ENCODE data around the gene BGLAP. TPM values are rescaled to one million over a fixed set of nuclear protein-coding genes. Genes with fewer than 3 reads are reported as not detected.

The BGLAP gene
- polyA plus RNA-seq, 4 donors = 1.0 to 7.5 (median 4.3) TPM

DNA sequence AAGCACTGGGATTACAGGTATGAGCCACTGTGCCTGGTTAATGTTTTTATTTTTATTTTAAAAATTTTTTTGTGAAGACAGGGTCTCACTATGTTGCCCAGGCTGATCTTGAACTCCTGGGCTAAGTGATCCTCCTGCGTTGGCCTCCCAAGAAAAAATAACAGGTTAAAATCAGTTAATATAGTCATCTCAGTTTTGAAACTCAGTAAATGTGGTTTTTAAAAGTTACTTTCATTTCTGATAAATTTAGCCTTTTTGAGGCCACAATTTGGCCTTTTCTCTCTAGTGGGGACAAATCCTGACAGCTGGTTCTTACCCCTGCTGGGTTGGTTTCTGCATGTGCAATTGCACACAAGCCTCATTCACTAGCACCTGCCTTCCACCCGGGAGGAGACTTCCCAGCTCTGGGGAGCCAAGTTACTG lies 15.9 kb upstream of the BGLAP start:
- DNase-seq (ENCODE audit: low read depth in 4 of 4, low spot score in 2 of 4) = no peak

DNA sequence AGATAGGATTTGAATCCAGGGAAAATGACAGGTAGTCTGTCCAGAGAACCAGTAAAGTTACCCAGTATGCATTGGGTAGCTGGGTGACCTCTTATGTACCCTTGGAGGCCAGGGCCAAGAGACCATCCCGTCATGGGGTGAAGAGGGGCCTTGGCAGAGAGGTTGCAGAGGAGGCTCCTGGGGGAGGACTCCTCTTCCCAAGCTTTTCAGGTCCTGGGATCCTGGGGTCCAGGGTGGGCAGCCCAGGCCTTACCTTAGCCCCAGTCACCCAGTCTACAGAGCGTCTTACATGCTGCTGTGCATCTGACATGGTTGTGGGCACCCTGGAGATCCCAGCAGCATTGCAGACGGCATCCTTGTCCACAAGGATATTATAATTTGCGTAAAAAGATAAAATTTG lies 15.2 kb upstream of the BGLAP start:
- no peak for DNase-seq (ENCODE audit: low read depth in 4 of 4, low spot score in 2 of 4)

DNA sequence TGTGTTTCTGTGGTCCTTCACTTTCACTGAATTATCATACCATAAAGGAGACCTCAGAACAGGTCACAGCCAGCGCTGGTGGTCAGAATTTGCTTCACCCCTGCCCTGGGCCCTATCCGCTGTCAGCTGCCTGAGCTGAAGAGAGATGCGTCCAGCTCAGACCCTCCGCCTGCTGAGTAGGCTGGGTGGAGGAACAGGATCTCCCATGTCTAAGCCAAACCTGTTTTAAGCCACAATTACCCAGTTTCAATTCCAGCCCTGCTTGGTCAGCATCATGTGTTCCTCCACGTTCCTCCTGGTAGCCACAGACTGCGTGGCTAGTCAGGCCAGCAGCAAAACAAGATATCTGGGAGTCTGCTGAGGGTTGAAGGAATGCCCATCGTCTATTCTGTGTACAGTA lies 13.5 kb upstream of the BGLAP start:
- DNase-seq (ENCODE audit: low read depth in 4 of 4, low spot score in 2 of 4) = no peak

DNA sequence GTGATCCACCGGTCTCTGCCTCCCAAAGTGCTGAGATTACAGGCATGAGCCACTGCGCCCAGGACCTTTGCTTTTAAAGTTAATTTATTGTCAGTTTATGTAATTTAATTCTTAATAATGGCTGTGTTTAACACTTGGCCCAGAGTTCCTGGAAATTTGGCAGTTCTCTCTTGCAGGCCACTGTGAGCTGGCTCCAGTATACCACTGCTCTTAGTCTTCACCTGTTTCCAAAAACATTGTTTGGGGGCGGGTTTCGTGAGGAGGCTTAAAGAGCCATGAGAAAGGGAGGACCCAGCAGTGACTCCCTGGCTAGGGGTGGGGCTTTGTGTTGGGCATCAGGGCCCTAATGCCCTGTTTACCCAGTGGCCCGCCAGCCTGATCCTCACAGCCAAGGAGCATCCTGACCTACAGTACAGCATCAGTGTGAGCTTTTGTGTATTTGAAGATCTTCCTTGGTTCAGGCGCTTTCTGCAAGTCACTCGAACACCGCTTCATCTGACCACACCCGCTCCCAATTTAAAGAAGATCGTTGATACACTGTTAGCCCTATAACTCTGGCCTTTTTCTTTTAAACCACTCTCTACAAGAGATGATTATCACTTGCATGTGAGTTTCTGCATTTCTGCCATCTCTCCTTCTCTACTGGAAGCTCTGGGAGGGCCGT lies 12.0 kb upstream of the BGLAP start:
- no peak for DNase-seq (ENCODE audit: low read depth in 4 of 4, low spot score in 2 of 4)

DNA sequence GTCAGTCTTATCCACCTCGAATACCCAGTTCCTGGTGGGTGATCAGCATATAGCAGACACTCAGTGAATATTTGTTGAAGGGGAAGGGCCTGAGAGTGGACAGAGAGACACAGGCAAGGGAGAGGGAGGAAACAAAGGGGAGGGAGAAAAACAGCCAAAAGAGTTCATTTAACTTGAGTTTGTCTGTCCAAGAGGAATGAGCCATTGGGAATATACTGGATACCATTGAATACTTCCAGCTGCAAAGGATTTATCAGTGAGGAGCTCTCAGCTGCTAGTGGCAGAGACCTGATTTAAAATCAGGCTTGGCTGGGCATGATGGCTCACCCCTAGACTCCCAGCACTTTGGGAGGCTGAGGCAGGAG lies 11.5 kb upstream of the BGLAP start:
- DNase-seq (ENCODE audit: low read depth in 4 of 4, low spot score in 2 of 4) = no peak

DNA sequence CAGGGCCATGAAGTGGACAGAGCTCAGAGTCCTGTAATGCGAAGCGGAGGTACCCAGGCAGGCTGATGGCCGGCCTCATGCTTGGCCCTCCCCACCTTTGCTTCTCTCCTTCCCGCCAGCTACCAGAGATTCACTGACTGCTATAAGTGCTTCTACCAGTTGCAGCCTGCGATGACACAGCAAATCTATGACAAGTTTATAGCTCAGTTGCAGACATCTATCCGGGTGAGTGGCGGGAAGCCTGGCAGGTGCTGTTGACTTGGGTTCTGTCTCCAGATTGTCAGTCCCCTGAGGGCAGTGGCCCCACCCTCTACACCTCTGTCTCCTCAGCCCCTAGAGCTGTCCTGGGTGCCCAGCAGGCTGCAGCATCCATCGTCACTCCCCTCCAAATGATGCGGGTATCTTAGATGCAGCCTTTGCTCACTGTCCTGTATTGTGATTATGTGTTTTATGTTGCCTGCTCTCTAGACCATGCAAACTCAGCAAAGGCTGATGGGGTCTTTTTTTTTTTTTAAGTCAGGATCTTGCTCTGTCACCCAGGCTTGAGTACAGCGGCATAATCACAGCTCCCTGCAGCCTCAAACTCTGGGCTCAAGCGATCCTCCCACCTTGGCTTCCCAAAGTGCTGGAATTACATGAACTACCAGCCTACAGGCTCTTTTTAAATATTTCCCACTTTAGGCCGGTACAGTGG lies 9.6 kb upstream of the BGLAP start:
- DNase-seq (ENCODE audit: low read depth in 4 of 4, low spot score in 2 of 4) = no peak

DNA sequence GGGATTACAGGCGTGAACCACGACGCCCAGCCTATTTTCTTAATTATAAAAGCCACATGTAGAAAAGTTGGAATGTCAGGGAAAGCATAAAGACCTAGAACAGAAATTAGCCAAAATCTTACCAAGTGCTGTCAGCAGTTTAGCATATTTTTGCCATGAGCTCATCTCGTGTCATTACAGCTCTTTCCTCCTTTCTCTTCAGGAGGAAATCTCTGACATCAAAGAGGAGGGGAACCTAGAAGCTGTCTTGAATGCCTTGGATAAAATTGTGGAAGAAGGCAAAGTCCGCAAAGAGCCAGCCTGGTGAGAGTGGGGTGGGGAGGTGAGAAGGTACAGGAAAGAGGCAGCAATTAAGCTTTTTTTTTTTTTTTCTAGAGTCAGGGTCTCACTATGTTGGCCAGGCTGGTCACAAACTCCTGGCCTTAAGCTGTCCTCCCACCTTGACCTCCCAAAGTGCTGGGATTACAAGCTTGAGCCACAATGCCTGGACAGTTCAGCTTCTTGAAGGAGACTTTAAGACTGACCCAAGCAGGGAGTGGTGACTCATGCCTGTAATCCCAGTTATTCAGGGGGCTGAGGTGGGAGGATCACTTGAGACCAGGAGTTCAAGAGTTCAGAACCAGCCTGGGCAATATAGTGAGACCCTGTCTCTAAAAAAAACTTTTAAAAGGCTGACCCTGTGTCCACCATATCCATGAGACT lies 8.4 kb upstream of the BGLAP start:
- DNase-seq (ENCODE audit: low read depth in 4 of 4, low spot score in 2 of 4) = no peak

DNA sequence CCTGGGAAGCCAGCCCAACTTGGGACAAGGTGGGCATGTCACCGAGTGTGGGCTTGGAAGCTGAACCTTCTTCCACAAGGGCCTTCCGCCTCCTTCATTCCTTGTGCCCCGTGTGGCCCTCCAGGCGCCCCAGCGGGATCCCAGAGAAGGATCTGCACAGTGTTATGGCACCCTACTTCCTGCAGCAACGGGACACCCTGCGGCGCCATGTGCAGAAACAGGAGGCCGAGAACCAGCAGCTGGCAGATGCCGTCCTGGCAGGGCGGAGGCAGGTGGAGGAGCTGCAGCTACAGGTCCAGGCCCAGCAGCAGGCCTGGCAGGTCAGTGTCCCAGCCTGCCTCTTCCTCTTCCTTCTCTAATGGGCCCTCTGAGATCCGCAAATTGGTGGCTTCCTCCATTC lies 5.8 kb upstream of the BGLAP start:
- no peak for DNase-seq (ENCODE audit: low read depth in 4 of 4, low spot score in 2 of 4)

DNA sequence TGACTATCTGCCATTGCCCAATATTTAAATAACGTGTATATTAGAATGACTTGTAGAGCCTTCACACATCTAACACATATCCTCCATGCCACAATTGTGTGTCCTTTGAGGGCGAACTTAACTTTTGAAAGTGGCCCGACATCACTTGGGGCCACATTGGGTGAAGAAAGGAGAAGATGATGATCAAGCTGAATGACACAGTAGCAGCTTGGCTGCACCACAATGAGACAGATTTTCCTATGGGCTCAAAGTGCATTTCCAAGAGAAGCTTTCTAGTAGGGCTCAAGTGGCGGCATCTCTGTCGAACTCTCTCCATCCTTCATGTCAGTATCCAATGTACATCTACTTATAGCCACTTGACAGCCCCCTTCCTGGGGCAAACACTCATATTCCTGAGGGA lies 3.7 kb upstream of the BGLAP start:
- DNase-seq (ENCODE audit: low read depth in 4 of 4, low spot score in 2 of 4) = no peak

DNA sequence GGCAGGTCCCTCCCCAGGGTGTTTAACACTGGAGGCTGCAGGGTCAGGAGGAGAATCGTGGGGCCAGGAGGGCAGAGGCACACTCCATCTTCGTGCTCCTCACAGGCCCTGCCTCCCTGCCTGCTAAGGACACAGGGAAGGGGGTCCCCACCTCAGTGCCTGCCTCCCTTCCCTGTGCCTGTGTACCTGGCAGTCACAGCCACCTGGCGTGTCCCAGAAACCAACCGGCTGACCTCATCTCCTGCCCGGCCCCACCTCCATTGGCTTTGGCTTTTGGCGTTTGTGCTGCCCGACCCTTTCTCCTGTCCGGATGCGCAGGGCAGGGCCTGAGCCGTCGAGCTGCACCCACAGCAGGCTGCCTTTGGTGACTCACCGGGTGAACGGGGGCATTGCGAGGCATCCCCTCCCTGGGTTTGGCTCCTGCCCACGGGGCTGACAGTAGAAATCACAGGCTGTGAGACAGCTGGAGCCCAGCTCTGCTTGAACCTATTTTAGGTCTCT lies 623 bp upstream of the BGLAP start:
- no peak for DNase-seq (ENCODE audit: low read depth in 4 of 4, low spot score in 2 of 4)

DNA sequence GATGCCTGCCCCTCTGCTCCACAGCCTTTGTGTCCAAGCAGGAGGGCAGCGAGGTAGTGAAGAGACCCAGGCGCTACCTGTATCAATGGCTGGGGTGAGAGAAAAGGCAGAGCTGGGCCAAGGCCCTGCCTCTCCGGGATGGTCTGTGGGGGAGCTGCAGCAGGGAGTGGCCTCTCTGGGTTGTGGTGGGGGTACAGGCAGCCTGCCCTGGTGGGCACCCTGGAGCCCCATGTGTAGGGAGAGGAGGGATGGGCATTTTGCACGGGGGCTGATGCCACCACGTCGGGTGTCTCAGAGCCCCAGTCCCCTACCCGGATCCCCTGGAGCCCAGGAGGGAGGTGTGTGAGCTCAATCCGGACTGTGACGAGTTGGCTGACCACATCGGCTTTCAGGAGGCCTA lies 754 bp downstream of the BGLAP start:
- no peak for DNase-seq (ENCODE audit: low read depth in 4 of 4, low spot score in 2 of 4)

DNA sequence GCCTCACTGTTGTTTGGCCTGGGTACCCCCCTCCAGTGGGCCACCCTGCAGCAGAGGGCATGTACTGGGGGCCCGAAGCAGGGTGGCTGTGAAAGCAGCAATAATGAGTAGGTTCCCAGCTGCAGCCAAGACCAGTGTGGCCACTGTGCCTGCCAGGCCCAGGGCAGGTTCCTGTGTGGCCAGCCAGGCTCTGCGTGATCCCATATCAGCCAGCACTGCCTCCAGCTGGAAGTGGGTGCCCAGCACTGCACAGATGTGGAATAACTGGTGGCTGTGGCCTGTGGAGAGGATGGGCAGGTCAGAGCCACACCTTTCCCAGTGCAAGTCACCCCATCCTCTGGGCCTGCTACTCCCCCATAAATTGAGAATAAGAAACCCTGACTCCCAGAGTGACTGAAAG lies 2.1 kb downstream of the BGLAP start:
- no peak for DNase-seq (ENCODE audit: low read depth in 4 of 4, low spot score in 2 of 4)

DNA sequence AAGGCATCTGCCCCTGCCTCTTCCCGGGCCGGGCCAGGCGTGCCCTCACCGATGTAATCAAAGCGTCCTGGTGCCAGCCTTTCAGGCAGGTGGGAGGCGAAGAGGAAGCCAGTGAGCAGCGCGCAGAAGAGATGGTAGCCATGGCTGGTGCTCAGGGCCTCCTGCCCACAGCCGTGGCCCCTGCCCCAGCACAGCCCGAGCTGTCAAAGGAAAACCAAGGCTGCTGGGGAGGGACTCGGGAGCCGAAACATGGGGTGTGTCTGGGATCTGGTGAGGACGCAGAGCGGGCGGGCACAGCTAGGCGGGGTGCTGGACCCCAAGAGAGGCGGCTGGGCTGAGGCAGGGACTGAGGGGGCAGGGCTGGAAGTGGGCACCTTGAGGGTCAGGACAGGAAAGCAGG lies 2.7 kb downstream of the BGLAP start:
- DNase-seq (ENCODE audit: low read depth in 4 of 4, low spot score in 2 of 4) = no peak

DNA sequence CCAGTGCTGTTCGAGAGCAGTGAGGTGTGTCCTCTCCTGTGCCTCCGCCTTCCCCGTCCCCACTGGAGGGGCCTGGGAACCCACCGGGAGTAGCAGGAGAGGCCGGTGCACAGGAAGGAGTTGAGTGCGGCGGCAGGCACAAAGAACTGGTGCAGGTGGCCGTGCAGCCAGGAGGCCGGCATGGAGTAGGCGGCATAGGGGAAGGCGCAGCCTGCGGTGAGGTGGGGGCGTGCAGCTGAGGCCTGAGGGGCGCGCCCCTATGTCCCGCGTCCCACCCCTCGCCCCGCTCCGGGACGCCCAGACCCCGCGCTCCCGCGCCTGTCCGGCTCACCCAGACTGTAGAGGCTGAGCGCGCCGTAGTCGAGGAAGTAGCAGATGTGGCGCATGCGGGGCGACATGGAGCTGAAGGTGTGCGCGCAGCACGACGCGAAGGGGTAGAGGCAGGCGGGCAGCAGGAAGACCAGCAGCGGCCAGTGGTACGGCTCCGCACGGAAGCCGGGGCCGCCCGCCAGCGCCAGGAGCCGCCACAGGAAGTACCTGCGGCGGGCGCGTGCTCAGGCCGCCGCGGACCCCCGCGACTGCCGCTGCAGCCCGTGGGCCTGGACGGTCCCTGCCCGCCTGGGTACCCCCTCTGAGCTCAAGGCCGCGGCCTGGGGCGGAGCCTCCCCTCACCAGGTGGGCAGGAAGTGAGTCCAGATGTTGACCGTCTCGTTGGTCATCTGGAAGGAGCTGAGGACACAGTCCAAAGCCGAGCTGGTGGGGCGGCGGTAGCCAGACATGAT lies 3.7 kb downstream of the BGLAP start:
- peak in 1 of 4 donors; percentile 13 for DNase-seq (ENCODE audit: low read depth in 4 of 4, low spot score in 2 of 4)

DNA sequence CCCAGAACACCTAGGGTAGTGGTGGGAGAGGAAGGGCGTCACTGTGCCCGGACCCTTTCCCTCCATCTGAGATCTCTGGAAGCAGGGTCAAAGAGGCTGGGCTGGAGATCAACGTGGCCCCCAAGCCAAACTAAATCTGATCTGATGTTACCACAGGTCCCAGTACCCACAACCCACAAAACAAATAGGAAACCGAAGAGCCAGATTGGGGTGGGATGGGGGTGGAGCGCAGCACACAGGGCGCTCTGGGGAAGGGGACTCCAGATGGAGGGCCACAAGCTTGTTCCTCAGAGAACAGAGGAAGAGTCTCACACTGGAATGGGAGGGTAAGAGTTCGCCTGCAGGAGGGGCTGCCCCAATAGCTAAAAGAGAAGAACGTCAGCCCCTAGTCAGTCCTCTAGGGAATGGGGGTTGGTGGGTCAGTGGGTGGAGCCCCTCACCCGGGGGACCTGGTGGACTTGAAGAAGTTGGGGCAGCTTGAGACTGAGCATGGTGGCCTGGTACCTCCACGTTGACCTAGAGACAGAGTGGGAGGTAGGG lies 4.3 kb downstream of the BGLAP start:
- no peak for DNase-seq (ENCODE audit: low read depth in 4 of 4, low spot score in 2 of 4)

DNA sequence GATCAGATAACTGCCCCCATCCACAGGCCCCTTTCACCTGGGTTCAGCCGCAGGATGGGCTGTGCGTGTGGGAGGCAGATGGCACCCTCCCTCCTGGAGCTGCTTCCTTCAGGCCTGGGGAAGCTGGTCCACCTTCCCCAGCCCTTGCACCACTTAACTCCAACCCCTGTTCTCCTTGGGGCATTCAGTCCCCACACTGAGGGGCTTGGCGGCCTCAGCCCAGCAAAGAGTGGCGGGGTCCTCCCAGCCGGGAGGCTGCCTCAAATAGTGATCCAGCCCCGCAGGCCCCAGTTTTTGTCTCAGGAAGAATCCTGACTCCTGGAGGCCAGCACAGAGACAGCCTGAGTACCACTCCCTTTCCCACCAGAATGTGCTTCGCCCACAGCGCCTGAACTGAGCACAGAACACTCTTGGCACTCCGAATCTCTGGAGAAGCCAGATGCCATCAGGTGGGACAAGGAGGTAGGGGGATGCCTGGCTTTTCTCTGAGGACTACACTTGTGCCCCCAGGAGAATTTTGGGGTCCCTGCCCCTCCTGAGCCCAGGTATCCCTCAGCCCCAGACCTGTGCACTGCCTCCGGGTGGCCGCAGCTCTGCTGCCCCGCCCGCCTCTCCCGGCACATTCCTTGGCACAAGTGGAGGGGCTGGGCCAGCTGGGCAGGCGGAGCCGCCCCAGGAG lies 4.9 kb downstream of the BGLAP start:
- no peak for DNase-seq (ENCODE audit: low read depth in 4 of 4, low spot score in 2 of 4)

DNA sequence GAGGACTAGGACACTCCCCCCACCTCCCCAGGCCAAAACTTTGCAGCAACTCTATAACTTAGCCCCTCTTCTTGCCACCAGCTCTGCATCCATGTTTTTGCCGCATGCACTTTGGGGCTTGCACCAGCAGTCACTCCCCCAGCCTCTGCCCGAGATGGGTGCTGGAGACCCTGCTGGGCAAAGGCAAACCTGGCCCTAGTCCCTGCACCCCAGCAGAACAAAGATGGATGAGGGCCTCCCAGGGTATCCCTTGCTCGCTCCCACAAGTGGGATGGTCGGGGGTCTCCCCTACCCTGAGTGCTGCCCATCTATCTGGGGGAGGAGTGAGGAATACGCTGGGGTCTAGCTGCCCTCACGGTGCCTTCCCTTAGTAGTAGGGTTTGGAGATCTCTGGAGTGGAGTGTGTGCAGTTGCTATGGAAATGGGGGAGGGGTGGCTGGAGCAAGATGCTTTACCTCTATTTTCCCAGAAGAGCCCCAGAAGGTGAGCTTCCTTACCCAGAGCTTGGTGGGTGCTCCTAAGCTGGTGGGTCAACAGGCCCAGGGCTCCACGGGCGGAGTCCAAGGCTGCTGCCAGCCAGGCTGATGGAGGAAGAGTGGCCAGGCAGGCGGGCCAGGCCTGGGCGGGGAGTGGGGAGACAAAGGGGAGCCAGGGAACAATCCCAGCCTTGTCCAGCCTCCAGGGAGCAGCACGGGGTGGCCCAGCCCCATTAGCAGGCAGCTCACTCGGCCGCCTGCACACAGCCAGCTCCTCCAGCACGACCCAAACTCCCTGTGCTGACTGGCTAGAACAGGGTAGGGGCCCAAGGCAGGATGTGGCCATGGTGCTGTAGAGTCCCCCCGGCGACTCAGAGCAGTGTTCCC lies 5.7 kb downstream of the BGLAP start, which contains the start of gene PAQR6:
Gene PAQR6, minus strand, starts transcription at position 597 of the 863 bp plus-strand sequence. CDS start 1,325 bp downstream, outside the sequence.
- no peak for DNase-seq (ENCODE audit: low read depth in 4 of 4, low spot score in 2 of 4)

DNA sequence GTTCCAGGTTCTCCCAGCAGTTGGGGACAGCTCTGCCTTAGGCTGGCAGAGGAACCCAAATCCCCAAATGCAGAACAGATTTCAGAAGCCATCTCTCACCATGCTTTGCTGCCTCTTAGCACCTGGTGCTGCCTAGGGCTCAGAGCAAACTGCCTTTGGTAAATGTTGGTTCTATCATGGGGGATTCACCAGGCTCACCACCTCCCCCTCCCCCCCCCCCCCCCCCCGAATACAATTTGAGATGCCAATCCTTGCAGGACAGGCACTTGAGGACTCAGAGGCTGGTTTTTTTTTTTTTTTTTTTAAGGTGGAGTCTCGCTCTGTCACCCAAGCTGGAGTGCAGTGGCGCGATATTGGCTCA lies 6.3 kb downstream of the BGLAP start:
- no peak for DNase-seq (ENCODE audit: low read depth in 4 of 4, low spot score in 2 of 4)

DNA sequence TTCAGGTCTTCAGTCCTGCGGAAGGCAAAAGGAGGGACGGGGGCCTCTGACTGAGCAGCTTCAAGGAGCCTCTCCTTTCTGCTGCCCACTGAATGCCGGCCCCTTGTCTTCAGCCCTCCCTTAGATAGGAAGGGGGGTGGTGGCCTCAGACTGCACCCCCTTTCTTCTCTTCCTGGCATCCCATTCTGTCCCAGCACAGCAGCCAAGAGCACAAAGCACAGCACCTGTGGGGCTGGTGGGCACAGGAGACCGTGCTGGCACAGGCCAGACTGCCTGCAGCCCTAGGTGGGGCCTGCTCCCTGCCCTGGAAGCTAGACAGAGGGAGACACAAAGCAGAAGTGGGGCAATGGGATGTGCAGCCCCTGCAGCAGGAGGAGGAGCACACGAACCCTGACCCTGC lies 7.6 kb downstream of the BGLAP start:
- DNase-seq (ENCODE audit: low read depth in 4 of 4, low spot score in 2 of 4) = no peak

Measured in left renal cortex interstitium (tissue), 4 donors.